Common myeloid progenitor, CD34-positive (primary cell): Measurements from ENCODE around the gene PSMC4.

Experiments
- CTCF ChIA-PET: fragments of 350-600 bp; sonication (Branson Sonifier 250); formaldehyde crosslinking; loops from one replicate; lab custom pipeline; 2021; ENCODE audit warnings: antibody characterized with exemption; lab: Charles Lee
- POLR2A ChIA-PET: fragments of 350-600 bp; sonication (Branson Sonifier 250); formaldehyde crosslinking; loops from one replicate; lab custom pipeline; 2021; ENCODE audit warnings: antibody characterized with exemption; lab: Charles Lee
- DNase-seq, 3 donors: peaks; one replicate each; pipeline versions ENCODE4 v3.0.0 to v3.0.0-alpha.2; 2013
- H3K27ac ChIP-seq, 2 experiments: 1 replicate in 1 of 2; 2 replicates in 1 of 2; pipeline ENCODE4 v1.7.0; 2013; ENCODE audit warnings: inconsistent platforms in 2 of 2, low read length in 2 of 2, mild to moderate bottlenecking in 2 of 2, low read depth in 1 of 2, moderate library complexity in 1 of 2; ENCODE audit not compliant: severe bottlenecking in 2 of 2, insufficient read depth in 1 of 2, poor library complexity in 1 of 2
- H3K27me3 ChIP-seq, 5 experiments: replicated peaks in 2 of 5; 1 replicate in 3 of 5; 2 replicates in 2 of 5; pipeline versions ENCODE4 v1.6.1 to v1.7.0; 2013; ENCODE audit warnings: low read length in 4 of 5, mild to moderate bottlenecking in 2 of 5, moderate library complexity in 2 of 5, inconsistent platforms in 1 of 5; ENCODE audit not compliant: insufficient read depth in 5 of 5, control insufficient read depth in 4 of 5
- H3K36me3 ChIP-seq, 4 experiments: 1 replicate in 2 of 4; 2 replicates in 2 of 4; pipeline versions ENCODE4 v1.6.1 to v1.7.0; 2013; ENCODE audit warnings: low read length in 3 of 4, control low read depth in 1 of 4, mild to moderate bottlenecking in 1 of 4; ENCODE audit not compliant: control insufficient read depth in 4 of 4, insufficient read depth in 4 of 4
- H3K4me1 ChIP-seq, 4 experiments: 1 replicate in 3 of 4; 2 replicates in 1 of 4; pipeline versions ENCODE4 v1.6.1 to v1.7.1; 2013; ENCODE audit warnings: low read length in 3 of 4, mild to moderate bottlenecking in 3 of 4, control low read depth in 1 of 4, inconsistent platforms in 1 of 4, moderate library complexity in 1 of 4; ENCODE audit not compliant: control insufficient read depth in 4 of 4, insufficient read depth in 4 of 4; ENCODE audit errors: control extremely low read depth in 1 of 4
- H3K4me3 ChIP-seq, 7 experiments: 1 replicate in 4 of 7; 2 replicates in 3 of 7; pipeline versions ENCODE4 v1.5.1 to v1.7.0; 2013; ENCODE audit warnings: mild to moderate bottlenecking in 7 of 7, low read length in 6 of 7, moderate library complexity in 6 of 7, inconsistent platforms in 2 of 7, low read depth in 2 of 7, control low read depth in 1 of 7; ENCODE audit not compliant: insufficient read depth in 4 of 7, control insufficient read depth in 1 of 7; ENCODE audit errors: extremely low read depth in 1 of 7
- H3K9me3 ChIP-seq, 5 experiments: 1 replicate in 4 of 5; 2 replicates in 1 of 5; pipeline versions ENCODE4 v1.6.1 to v1.7.1; 2013; ENCODE audit warnings: low read length in 4 of 5, mild to moderate bottlenecking in 2 of 5, inconsistent platforms in 1 of 5, low read depth in 1 of 5, moderate library complexity in 1 of 5; ENCODE audit not compliant: control insufficient read depth in 4 of 5, insufficient read depth in 2 of 5; ENCODE audit errors: control extremely low read depth in 1 of 5
- WGBS: methylation state at CpG from one replicate; pipeline ENCODE4 v1.1.5; 2013; ENCODE audit not compliant: insufficient coverage; 5-methylcytosine and 5-hydroxymethylcytosine counted together

Gene PSMC4

DNA sequence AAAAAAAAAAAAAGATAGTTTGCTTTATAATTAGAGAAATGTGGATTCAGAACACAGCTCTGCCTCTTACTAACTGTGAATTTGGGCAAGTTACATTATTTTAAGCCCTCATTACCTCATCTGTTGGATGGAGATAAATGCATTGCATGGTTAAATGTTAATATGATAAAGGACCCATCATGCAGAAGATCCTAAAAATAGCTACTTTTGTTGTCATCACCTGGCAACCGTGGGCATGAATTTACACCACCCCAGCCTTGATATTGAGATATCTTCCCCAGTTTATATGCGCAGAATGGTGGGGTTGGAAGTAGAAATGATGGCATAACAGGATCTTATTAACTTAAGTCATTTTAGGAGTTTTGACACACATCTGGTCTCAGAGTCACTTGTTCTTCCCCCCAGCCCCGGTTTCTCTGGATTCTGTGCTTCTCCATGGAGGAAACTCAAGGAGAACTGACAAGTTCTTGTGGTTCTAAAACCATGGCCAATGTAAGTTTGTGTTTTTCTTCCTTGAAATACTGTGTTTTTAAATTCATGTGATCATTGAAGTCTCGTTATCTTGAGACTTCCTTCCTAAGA, 34.8 kb downstream of the PSMC4 start:
- CTCF ChIA-PET, result no interaction called here
- H3K27me3 ChIP-seq, result no peaks in the 10 kb centered on the region
- peak in 2 of 3 donors; percentile 18 to 52 for DNase-seq
- peak overlapping the region in 1 of 2 experiments; percentile 44 for H3K27ac ChIP-seq
- H3K9me3 ChIP-seq, result peaks cover 0 to 24% (median 5%) of the 10 kb centered on the region in 5 experiments
- POLR2A ChIA-PET, result no interaction called here
- H3K36me3 ChIP-seq, result peaks cover 24 to 46% (median 34%) of the 10 kb centered on the region in 4 experiments
- H3K4me1 ChIP-seq, result no peaks in the 10 kb centered on the region
- WGBS, result 100% methylated on average over 2 of the region's 4 CpGs
- H3K4me3 ChIP-seq, result no peak overlapping the region

DNA sequence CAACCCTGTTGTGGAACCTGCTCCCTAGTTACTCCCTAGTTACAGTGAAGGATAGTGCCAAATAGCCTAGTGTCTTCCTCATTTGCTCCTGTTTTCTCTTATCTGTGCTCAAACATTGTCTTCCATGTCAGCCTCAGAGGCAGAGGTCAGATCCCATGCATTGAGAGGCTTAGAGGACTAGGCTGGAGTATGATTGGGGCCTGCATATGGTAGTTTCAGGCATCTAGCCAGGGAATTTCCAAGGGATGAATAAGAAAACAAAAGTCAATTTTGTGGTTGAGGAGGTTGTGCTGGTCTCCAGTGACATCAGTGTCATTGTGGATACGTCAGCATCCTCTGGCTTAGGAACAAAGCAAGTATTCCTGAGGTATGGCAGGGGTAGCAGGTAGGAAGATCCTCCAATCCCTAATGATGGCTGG, 35.3 kb downstream of the PSMC4 start:
- Histone ChIP-seq H3K27me3 (no peaks in the 10 kb centered on the region), H3K9me3 (peaks cover 0 to 25% (median 5%) of the 10 kb centered on the region in 5 experiments), H3K36me3 (peaks cover 24 to 48% (median 34%) of the 10 kb centered on the region in 4 experiments), H3K27ac (peak overlapping the region in 1 of 2 experiments; percentile 44), H3K4me3 (no peak overlapping the region), H3K4me1 (no peaks in the 10 kb centered on the region)
- ChIA-PET POLR2A (no interaction called here), CTCF (no interaction called here)
- peak in 2 of 3 donors; percentile 20 for DNase-seq
- WGBS, result 100% methylated on average over 1 of the region's 1 CpG

- H3K4me3 ChIP-seq, result no peak overlapping the region
- H3K27me3 ChIP-seq, result no peaks in the 10 kb centered on the region
- H3K4me1 ChIP-seq, result no peaks in the 10 kb centered on the region
- H3K36me3 ChIP-seq, result peaks cover 40 to 76% (median 47%) of the 10 kb centered on the region in 4 experiments
- CTCF ChIA-PET, result no interaction called here
- DNase-seq, result no peak
- POLR2A ChIA-PET, result no interaction called here
- no peak overlapping the region for H3K27ac ChIP-seq
- H3K9me3 ChIP-seq, result peaks cover 15 to 55% (median 22%) of the 10 kb centered on the region in 5 experiments
These were observed 38.7 kb downstream of the PSMC4 start for GRCh38 chr19:40009674-40010073.

DNA sequence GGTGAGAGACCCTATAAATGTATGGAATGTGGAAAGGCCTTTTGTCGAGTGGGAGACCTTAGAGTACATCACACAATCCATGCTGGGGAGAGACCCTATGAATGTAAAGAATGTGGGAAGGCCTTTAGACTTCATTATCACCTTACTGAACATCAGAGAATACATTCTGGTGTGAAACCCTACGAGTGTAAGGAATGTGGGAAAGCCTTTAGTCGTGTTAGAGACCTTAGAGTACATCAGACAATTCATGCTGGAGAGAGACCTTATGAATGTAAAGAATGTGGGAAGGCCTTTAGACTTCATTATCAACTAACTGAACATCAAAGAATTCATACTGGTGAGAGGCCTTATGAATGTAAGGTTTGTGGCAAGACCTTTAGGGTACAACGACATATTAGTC, 43.0 kb downstream of the PSMC4 start:
- Histone ChIP-seq H3K9me3 (peaks cover 24 to 74% (median 35%) of the 10 kb centered on the region in 5 experiments), H3K4me1 (no peaks in the 10 kb centered on the region), H3K4me3 (no peak overlapping the region), H3K27me3 (no peaks in the 10 kb centered on the region), H3K36me3 (peaks cover 19 to 53% (median 28%) of the 10 kb centered on the region in 4 experiments), H3K27ac (no peak overlapping the region)
- WGBS, result no CpG with 5 or more reads among the region's 4 CpGs
- ChIA-PET POLR2A (no interaction called here), CTCF (no interaction called here)
- DNase-seq, result no peak

GRCh38 chr19:40023969-40024368, 53.0 kb downstream of the PSMC4 start:
- Histone ChIP-seq H3K27me3 (no peaks in the 10 kb centered on the region), H3K27ac (no peak overlapping the region), H3K9me3 (peaks cover 9 to 58% (median 40%) of the 10 kb centered on the region in 5 experiments), H3K4me1 (no peaks in the 10 kb centered on the region), H3K4me3 (no peak overlapping the region), H3K36me3 (no peaks in the 10 kb centered on the region)
- POLR2A ChIA-PET, result no interaction called here
- WGBS, result 89% methylated on average over 3 of the region's 3 CpGs
- CTCF ChIA-PET, result no interaction called here
- DNase-seq, result no peak

DNA sequence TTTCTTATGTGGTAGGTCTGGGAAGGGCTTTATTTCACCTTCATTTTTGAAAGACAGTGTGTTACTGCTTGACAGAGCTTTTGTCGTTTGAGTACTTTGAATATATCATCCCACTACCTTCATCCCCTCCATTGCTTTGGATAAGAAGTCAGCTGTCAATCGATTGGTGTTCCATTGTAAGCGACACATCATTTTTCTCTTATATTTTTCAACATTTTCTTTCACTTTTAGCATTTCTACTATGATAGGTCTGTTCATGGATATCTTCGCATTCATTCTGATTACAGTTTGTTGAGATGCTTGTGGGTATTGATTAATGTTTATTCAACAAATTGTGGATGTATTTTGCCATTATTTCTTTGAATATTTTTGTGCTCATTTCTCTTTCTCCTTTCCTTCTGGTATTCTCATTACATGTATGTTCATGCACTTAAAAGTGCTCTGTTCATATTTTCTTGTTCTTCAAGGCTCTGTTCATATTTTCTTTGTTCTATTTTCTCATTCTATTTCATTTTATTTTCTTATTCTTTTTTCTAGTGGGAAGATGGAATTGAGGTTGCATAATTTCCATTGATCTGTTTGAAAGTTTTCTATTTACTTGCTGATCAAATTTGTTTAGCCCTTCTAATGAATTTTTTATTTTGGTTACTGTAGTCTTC, 55.1 kb downstream of the PSMC4 start:
- no peaks in the 10 kb centered on the region for H3K4me1 ChIP-seq
- WGBS, result no CpG with 5 or more reads among the region's 4 CpGs
- CTCF ChIA-PET, result no interaction called here
- no peak overlapping the region for H3K4me3 ChIP-seq
- H3K27me3 ChIP-seq, result no peaks in the 10 kb centered on the region
- no peak for DNase-seq
- POLR2A ChIA-PET, result no interaction called here
- no peaks in the 10 kb centered on the region for H3K36me3 ChIP-seq
- no peak overlapping the region for H3K27ac ChIP-seq
- H3K9me3 ChIP-seq, result peaks cover 13 to 73% (median 46%) of the 10 kb centered on the region in 5 experiments

GRCh38 chr19:40026597-40026970, 55.6 kb downstream of the PSMC4 start:
- no peak overlapping the region for H3K4me3 ChIP-seq
- H3K9me3 ChIP-seq, result peaks cover 13 to 77% (median 48%) of the 10 kb centered on the region in 5 experiments
- H3K36me3 ChIP-seq, result no peaks in the 10 kb centered on the region
- no peaks in the 10 kb centered on the region for H3K4me1 ChIP-seq
- DNase-seq, result no peak
- H3K27ac ChIP-seq, result no peak overlapping the region
- no CpG with 5 or more reads among the region's 5 CpGs for WGBS
- ChIA-PET CTCF (interaction anchor here (0.6 kb wide), 1 partner anchor 23 kb away, joined by 3 read pairs; no protein-coding TSS in a partner anchor), POLR2A (no interaction called here)
- H3K27me3 ChIP-seq, result no peaks in the 10 kb centered on the region
